ENCODE data around the gene MORN4. TPM values are rescaled to one million over a fixed set of nuclear protein-coding genes. Genes with fewer than 3 reads are reported as not detected.

MORN4 gene
- total and polyA plus RNA-seq, 9 of the 15 experiments (the other 6 are each of a cell fraction or from before 2014, with no cell fraction given), result 8.3 to 23.9 (median 11.7) TPM

GRCh38 chr10:97566336-97566996 lies 66.8 kb downstream of the MORN4 start:
- Histone ChIP-seq H3K79me2 (ENCODE audit: control insufficient read depth, insufficient read depth, low read length) (no peaks in the 10 kb centered on the region), H3K4me3 (no peak overlapping the region), H3K27ac (ENCODE audit: extremely low read depth, low read depth, low read length) (no peak overlapping the region), H4K20me1 (replicated peaks; ENCODE audit: control insufficient read depth, insufficient read depth, low read length) (no peaks in the 10 kb centered on the region), H3K9ac (ENCODE audit: insufficient read depth in 1 of 2, low read depth in 2 of 2, low read length in 2 of 2) (no peak overlapping the region), H3K4me1 (replicated peaks in 1 of 2; ENCODE audit: control insufficient read depth in 2 of 2, insufficient read depth in 2 of 2, low read length in 2 of 2) (peaks cover 0 to 5% of the 10 kb centered on the region in 2 experiments; a peak in 1 of 5 replicates), H2AFZ (ENCODE audit: low read depth, low read length) (no peak overlapping the region), H3K36me3 (ENCODE audit: control insufficient read depth, insufficient read depth, low read length) (no peaks in the 10 kb centered on the region), H3K9me1 (ENCODE audit: control insufficient read depth, insufficient read depth, low read length) (no peaks in the 10 kb centered on the region), H3K9me3 (replicated peaks; ENCODE audit: control insufficient read depth, insufficient read depth, low read depth, low read length) (no peaks in the 10 kb centered on the region), H3K4me2 (ENCODE audit: insufficient read depth, low read length) (no peak overlapping the region), H3K27me3 (ENCODE audit: control insufficient read depth in 2 of 2, insufficient read depth in 2 of 2, low read length in 2 of 2) (no peaks in the 10 kb centered on the region)
- intact Hi-C loops (cut with micrococcal nuclease) (no loop called here), in situ Hi-C loops (cut with MboI) (no loop called here)
- TF ChIP-seq ZNF324 (CRISPR knock-in tag; IDR thresholded peaks at IDR 0.05), result no peak
- TF ChIP-seq MYBL2 (IDR thresholded peaks at IDR 0.05; ENCODE audit: low read depth), result no peak
- no peak for TF ChIP-seq MYBL2 (CRISPR knock-in tag; IDR thresholded peaks at IDR 0.05; ENCODE audit: borderline replicate concordance)
- BruUV-seq (replicated peaks), result no TSS peak
- ATAC-seq (no peak), DNase-seq (ENCODE audit: extremely low read depth in 1 of 4, low spot score in 3 of 4) (no peak), FAIRE-seq (no peak)
- ChIA-PET CTCF (ENCODE audit: low intra/inter-chr PET ratio) (no interaction called here), POLR2A (interaction anchor here (0.6 kb wide), 1 partner anchor 33 kb away, joined by 3 read pairs; no protein-coding TSS in a partner anchor)
- WGBS (ENCODE audit: insufficient coverage, low coverage, missing lambda C conversion rate), result 67% methylated on average over 1 of the region's 2 CpGs

GRCh38 chr10:97564776-97565175 lies 68.5 kb downstream of the MORN4 start:
- Histone ChIP-seq H3K9me1 (ENCODE audit: control insufficient read depth, insufficient read depth, low read length) (no peaks in the 10 kb centered on the region), H3K9ac (ENCODE audit: insufficient read depth in 1 of 2, low read depth in 2 of 2, low read length in 2 of 2) (no peak overlapping the region), H2AFZ (ENCODE audit: low read depth, low read length) (no peak overlapping the region), H3K27me3 (ENCODE audit: control insufficient read depth in 2 of 2, insufficient read depth in 2 of 2, low read length in 2 of 2) (no peaks in the 10 kb centered on the region), H3K79me2 (ENCODE audit: control insufficient read depth, insufficient read depth, low read length) (no peaks in the 10 kb centered on the region), H3K4me1 (replicated peaks in 1 of 2; ENCODE audit: control insufficient read depth in 2 of 2, insufficient read depth in 2 of 2, low read length in 2 of 2) (peaks cover 0 to 3% of the 10 kb centered on the region in 2 experiments; a peak in 1 of 5 replicates), H3K27ac (ENCODE audit: extremely low read depth, low read depth, low read length) (no peak overlapping the region), H3K4me2 (ENCODE audit: insufficient read depth, low read length) (no peak overlapping the region), H4K20me1 (replicated peaks; ENCODE audit: control insufficient read depth, insufficient read depth, low read length) (no peaks in the 10 kb centered on the region), H3K9me3 (replicated peaks; ENCODE audit: control insufficient read depth, insufficient read depth, low read depth, low read length) (no peaks in the 10 kb centered on the region), H3K36me3 (ENCODE audit: control insufficient read depth, insufficient read depth, low read length) (no peaks in the 10 kb centered on the region), H3K4me3 (no peak overlapping the region)
- in situ Hi-C loops (cut with MboI), result no loop called here
- intact Hi-C loops (cut with micrococcal nuclease), result no loop called here
- ChIA-PET CTCF (ENCODE audit: low intra/inter-chr PET ratio) (no interaction called here), POLR2A (no interaction called here)
- ATAC-seq, result no peak
- WGBS (ENCODE audit: insufficient coverage, low coverage, missing lambda C conversion rate), result 50% methylated on average over 4 of the region's 4 CpGs
- BruUV-seq (replicated peaks), result no TSS peak
- FAIRE-seq, result no peak
- DNase-seq (ENCODE audit: extremely low read depth in 1 of 4, low spot score in 3 of 4), result no peak
- no peak for TF ChIP-seq ZNF561 (CRISPR knock-in tag; conservative IDR thresholded peaks at IDR 0.05)
- TF ChIP-seq NR1H2 (CRISPR knock-in tag; IDR thresholded peaks at IDR 0.05), result no peak
- TF ChIP-seq PKNOX1 (IDR thresholded peaks at IDR 0.05), result peak; percentile 86
- no peak for TF ChIP-seq ZSCAN32 (CRISPR knock-in tag; IDR thresholded peaks at IDR 0.05)
- peak; percentile 36 for TF ChIP-seq MEIS2 (IDR thresholded peaks at IDR 0.05; ENCODE audit: partially characterized antibody)
- TF ChIP-seq HNRNPL (IDR thresholded peaks at IDR 0.05; ENCODE audit: low read depth, low read length), result no peak
- TF ChIP-seq ADNP (tag; IDR thresholded peaks at IDR 0.05), result no peak
- no peak for TF ChIP-seq FUS (optimal IDR thresholded peaks at IDR 0.05; ENCODE audit: low read depth, low read length)
- TF ChIP-seq HCFC1 (IDR thresholded peaks at IDR 0.05; ENCODE audit: low read depth, low read length), result no peak
- no peak for TF ChIP-seq BDP1 (IDR thresholded peaks at IDR 0.05; ENCODE audit: insufficient read depth, insufficient read length)
- no peak for TF ChIP-seq BCL6 (CRISPR knock-in tag; IDR thresholded peaks at IDR 0.05)
- TF ChIP-seq ZNF644 (tag; IDR thresholded peaks at IDR 0.05; ENCODE audit: low read depth), result no peak
- TF ChIP-seq ZNF134 (CRISPR knock-in tag; conservative IDR thresholded peaks at IDR 0.05), result no peak
- no peak for TF ChIP-seq ATF7 (IDR thresholded peaks at IDR 0.05)
- TF ChIP-seq CEBPG (CRISPR knock-in tag; IDR thresholded peaks at IDR 0.05), result no peak
- TF ChIP-seq CEBPG (tag; conservative IDR thresholded peaks at IDR 0.05 in 1 of 2, IDR thresholded peaks at IDR 0.05 in 1 of 2), result no peak
